Spleen (tissue), 11 donors: ENCODE data around the gene SMU1. TPM values are rescaled to one million over a fixed set of nuclear protein-coding genes. Genes with fewer than 3 reads are reported as not detected.
"Not testable (repeated sequence)": the region's sequence is repeated elsewhere in the genome, so short reads cannot be mapped to it uniquely, and the experiment has no call there.

Experiments used
- DNase-seq: peaks from one replicate; pipeline ENCODE4 v3.0.0-alpha.2; 2020
- H3K27ac ChIP-seq, 8 donors: fragments of 200-600 bp; sonication (generic) in 7 of 8; 1 replicate in 4 of 8; 2 replicates in 4 of 8; pipeline versions ENCODE4 v1.5.0 to v1.8.0; 2016 to 2021; ENCODE audit warnings: inconsistent platforms in 4 of 8, mild to moderate bottlenecking in 4 of 8, moderate library complexity in 1 of 8
- H3K27me3 ChIP-seq, 7 donors: fragments of 200-600 bp; sonication (generic) in 6 of 7; replicated peaks in 1 of 7; 1 replicate in 4 of 7; 2 replicates in 3 of 7; pipeline versions ENCODE4 v1.5.0 to v1.8.0; 2016 to 2021; ENCODE audit warnings: inconsistent platforms in 3 of 7, mild to moderate bottlenecking in 1 of 7
- H3K36me3 ChIP-seq, 6 donors: fragments of 200-600 bp; sonication (generic) in 5 of 6; 1 replicate in 4 of 6; 2 replicates in 2 of 6; pipeline versions ENCODE4 v1.5.0 to v1.8.0; 2016 to 2021; ENCODE audit warnings: inconsistent platforms in 2 of 6
- H3K4me1 ChIP-seq, 6 donors: fragments of 200-600 bp; sonication (generic) in 5 of 6; 1 replicate in 3 of 6; 2 replicates in 3 of 6; pipeline versions ENCODE4 v1.5.0 to v1.8.0; 2016 to 2021; ENCODE audit warnings: inconsistent platforms in 3 of 6
- H3K4me3 ChIP-seq, 8 donors: fragments of 200-600 bp; sonication (generic) in 7 of 8; 1 replicate in 4 of 8; 2 replicates in 4 of 8; pipeline versions ENCODE4 v1.5.0 to v1.8.0; 2016 to 2021; ENCODE audit warnings: inconsistent platforms in 4 of 8, mild to moderate bottlenecking in 4 of 8, moderate library complexity in 2 of 8
- H3K9me3 ChIP-seq, 8 donors: fragments of 200-600 bp; sonication (generic) in 7 of 8; 1 replicate in 4 of 8; 2 replicates in 4 of 8; pipeline versions ENCODE4 v1.5.0 to v1.8.0; 2016 to 2021; ENCODE audit warnings: inconsistent platforms in 4 of 8
- POLR2A ChIP-seq, 3 donors: fragments of 450-650 bp; IDR thresholded peaks; one replicate each; pipeline ENCODE4 v1.5.1; 2017; ENCODE audit warnings: antibody characterized with exemption in 3 of 3, mild to moderate bottlenecking in 1 of 3
- POLR2AphosphoS5 ChIP-seq, 3 donors: sonication (generic); formaldehyde crosslinking; IDR thresholded peaks; one replicate each; pipeline ENCODE4 v1.5.1; 2017; ENCODE audit warnings: antibody characterized with exemption in 3 of 3
- WGBS, 5 donors: extraction: QIAGEN DNeasy Blood & Tissue Kit in 3 of 5; methylation state at CpG; one replicate each; pipeline versions ENCODE4 v1.1.5 to v1.1.7; 2013 to 2018; 5-methylcytosine and 5-hydroxymethylcytosine counted together
- intact Hi-C: fragments of 100-400 bp; cut with DNase I; formaldehyde crosslinking; loops from one replicate; pipeline ENCODE4 v1.15.0; 2023; ENCODE audit warnings: low total_unique reads
- polyA plus RNA-seq, 3 donors: library from polyadenylated mRNA; stranded (reverse); fragments of 200-250 nt; gene quantifications; one replicate each; pipeline ENCODE4 v1.2.1, GENCODE V29; 2013
- total RNA-seq, 7 donors: library from RNA; depleted of rRNA in 3 of 7; stranded (reverse); fragments of >200 nt in 3 of 7; fragmentation: NEBNext Ultra II Directional in 4 of 7; extraction: Animal tissue kit (Norgen Biotek cat#: 25700) in 4 of 7; gene quantifications; one replicate each; pipeline versions ENCODE4 v1.1.0 to v1.2.1, GENCODE V29; 2016 to 2021
- TF ChIP-seq, protein P1 (sequence below), 11 experiments: fragments of 200-600 bp in 7 of 11; fragments of 450-650 bp in 4 of 11; sonication (generic) in 4 of 11; IDR thresholded peaks in 8 of 11; conservative IDR thresholded peaks in 3 of 11; 1 replicate in 7 of 11; 2 replicates in 4 of 11; pipeline versions ENCODE4 v1.4.0 to v1.8.0; 2016 to 2021; ENCODE audit warnings: antibody characterized with exemption in 11 of 11, inconsistent platforms in 4 of 11, mild to moderate bottlenecking in 1 of 11
- donor health status: healthy with polysubstance abuse.
- donor health status: DM: no; HTN: no; CAD: no; lungs with moderate emphysema.
- donor health status: DM: no; HTN: no; CAD: no.
- donor health status: Bipolar disorder and iron deficiency.
- donor health status: healthy.
- donor health status: DM: no; HTN: no; CAD: no.
- donor health status: DM: yes; HTN: yes; CAD: no.

SMU1 gene
- total and polyA plus RNA-seq, 10 donors, result 7.2 to 23.3 (median 18.8) TPM

DNA sequence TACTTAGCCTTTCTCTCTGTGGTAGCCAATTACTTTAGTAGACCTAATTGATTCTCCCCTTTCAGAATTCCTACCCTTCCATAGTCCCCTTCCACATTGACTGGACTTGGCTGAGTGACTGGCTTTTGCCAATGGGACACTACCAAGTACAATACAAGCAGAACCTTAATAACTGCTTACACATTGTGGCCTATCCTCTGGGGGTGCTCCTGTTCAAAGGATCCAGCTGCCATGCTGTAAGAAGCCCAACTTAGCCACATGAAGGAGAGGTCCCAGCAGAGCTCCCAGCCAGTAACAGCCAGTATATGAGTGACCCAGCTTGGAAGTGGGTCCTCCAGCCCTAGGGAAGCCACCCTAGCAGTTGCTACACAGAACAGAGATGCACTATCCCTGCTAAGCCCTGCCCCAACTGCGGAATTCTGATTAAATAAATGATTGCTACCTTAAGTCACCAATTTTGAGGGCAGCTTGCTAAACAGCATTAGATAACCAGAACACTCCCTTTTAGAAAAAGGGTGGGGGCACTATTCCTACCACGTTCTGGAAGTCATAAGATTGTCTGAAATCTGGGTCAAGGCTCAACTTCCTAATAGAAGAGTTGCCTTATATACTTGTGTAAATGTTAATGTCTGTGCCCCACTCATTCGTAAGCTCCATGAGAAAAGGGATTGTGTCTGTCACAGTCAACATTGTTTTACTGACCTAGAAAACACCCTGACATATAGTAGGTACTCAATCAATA is 64.0 kb downstream of the SMU1 start:
- Histone ChIP-seq H3K4me3 (no peak overlapping the region), H3K27ac (no peak overlapping the region), H3K9me3 (no peaks in the 10 kb centered on the region), H3K4me1 (no peaks in the 10 kb centered on the region), H3K27me3 (no peaks in the 10 kb centered on the region), H3K36me3 (no peaks in the 10 kb centered on the region)
- intact Hi-C loops, result no loop called here
- no peak for TF ChIP-seq POLR2AphosphoS5 (IDR thresholded peaks at IDR 0.05)
- TF ChIP-seq, protein P1, sequence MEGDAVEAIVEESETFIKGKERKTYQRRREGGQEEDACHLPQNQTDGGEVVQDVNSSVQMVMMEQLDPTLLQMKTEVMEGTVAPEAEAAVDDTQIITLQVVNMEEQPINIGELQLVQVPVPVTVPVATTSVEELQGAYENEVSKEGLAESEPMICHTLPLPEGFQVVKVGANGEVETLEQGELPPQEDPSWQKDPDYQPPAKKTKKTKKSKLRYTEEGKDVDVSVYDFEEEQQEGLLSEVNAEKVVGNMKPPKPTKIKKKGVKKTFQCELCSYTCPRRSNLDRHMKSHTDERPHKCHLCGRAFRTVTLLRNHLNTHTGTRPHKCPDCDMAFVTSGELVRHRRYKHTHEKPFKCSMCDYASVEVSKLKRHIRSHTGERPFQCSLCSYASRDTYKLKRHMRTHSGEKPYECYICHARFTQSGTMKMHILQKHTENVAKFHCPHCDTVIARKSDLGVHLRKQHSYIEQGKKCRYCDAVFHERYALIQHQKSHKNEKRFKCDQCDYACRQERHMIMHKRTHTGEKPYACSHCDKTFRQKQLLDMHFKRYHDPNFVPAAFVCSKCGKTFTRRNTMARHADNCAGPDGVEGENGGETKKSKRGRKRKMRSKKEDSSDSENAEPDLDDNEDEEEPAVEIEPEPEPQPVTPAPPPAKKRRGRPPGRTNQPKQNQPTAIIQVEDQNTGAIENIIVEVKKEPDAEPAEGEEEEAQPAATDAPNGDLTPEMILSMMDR (IDR thresholded peaks at IDR 0.05 in 8 of 11, conservative IDR thresholded peaks at IDR 0.05 in 3 of 11), result no peak
- 71 to 88% (median 77%) methylated on average over 3 of the region's 3 CpGs for WGBS, 5 donors
- DNase-seq, result no peak

DNA sequence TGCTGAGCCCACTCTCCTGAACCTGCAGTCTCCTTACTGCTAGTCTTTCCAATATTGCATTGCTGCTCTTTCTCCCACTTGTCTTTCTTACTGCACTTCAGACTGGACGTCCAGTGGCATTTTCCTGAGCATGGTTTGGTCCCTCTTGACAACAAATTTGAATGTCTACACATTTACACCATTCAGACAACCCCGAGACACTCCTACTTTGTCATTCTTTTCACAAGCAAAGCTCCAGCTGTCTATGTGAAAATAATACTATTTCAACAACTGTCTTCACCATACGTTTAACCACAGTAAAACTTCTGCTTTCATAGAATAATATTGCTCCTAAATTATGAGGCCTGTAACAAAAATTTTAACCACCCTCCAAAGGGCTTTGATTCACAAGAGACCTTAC is 64.6 kb downstream of the SMU1 start:
- no peaks in the 10 kb centered on the region for H3K9me3 ChIP-seq

DNA sequence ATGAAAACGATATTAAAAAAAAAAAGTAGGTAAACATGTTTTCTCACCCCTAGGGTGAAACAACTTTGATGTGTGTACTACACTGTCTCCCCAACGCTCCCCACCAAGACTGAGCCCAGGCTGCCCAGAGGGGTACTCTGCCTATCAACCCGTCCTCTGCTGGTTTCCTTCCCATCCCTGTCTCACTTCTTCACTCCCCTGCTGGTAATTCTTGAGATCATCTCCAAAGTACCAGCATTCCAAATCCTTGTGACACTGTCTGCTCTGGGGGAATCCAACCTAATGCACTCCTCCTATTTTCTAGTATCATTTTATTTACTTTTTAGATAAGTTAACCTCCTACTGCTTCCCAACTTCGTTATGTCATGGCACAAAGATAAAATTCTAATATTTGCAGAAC is 68.7 kb downstream of the SMU1 start:
- H3K4me1 ChIP-seq, result peaks cover 0 to under 1% (median 0%) of the 10 kb centered on the region in 6 donors
- H3K4me3 ChIP-seq, result no peak overlapping the region
- intact Hi-C loops, result no loop called here
- H3K9me3 ChIP-seq, result no peaks in the 10 kb centered on the region
- H3K36me3 ChIP-seq, result no peaks in the 10 kb centered on the region
- WGBS, 5 donors, result 78 to 94% (median 86%) methylated on average over 4 of the region's 4 CpGs
- no peak overlapping the region for H3K27ac ChIP-seq
- no peaks in the 10 kb centered on the region for H3K27me3 ChIP-seq
- no peak for DNase-seq
- TF ChIP-seq POLR2AphosphoS5 (IDR thresholded peaks at IDR 0.05) (no peak), POLR2A (IDR thresholded peaks at IDR 0.05) (no peak)
- TF ChIP-seq, protein P1 (IDR thresholded peaks at IDR 0.05 in 8 of 11, conservative IDR thresholded peaks at IDR 0.05 in 3 of 11), result no peak

More for the DNA sequence above, 64.6 kb downstream of the SMU1 start:
- intact Hi-C loops, result no loop called here
- no peak overlapping the region for H3K4me3 ChIP-seq
- H3K27me3 ChIP-seq, result no peaks in the 10 kb centered on the region
- no peak for DNase-seq
- H3K27ac ChIP-seq, result no peak overlapping the region
- TF ChIP-seq, protein P1 (IDR thresholded peaks at IDR 0.05 in 8 of 11, conservative IDR thresholded peaks at IDR 0.05 in 3 of 11), result no peak
- TF ChIP-seq POLR2A (IDR thresholded peaks at IDR 0.05) (no peak), POLR2AphosphoS5 (IDR thresholded peaks at IDR 0.05) (no peak)
- H3K36me3 ChIP-seq, result no peaks in the 10 kb centered on the region
- 46 to 80% (median 60%) methylated on average over 3 of the region's 3 CpGs for WGBS, 5 donors
- H3K4me1 ChIP-seq, result no peaks in the 10 kb centered on the region

DNA sequence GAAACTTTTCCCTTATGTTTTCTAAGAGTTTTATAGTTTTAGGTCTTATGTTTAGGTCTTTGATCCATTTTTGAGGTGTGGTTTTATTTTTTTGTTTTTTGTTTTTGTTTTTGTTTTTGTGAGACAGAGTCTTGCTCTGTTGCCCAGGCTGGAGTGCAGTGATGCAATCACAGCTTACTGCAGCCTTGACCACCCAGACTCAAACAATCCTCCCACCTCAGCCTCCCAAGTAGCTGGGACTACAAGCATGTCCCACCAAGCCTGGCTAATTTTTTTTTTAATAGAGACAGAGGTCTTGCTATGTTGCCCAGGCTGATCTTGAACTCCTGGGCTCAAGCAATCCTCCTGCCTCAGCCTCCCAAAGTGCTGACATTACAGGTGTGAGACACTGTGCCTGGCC is 71.1 kb downstream of the SMU1 start:
- H3K36me3 ChIP-seq, H3K4me3 ChIP-seq, H3K27me3 ChIP-seq, H3K27ac ChIP-seq, DNase-seq, H3K9me3 ChIP-seq, intact Hi-C loops: not testable (repeated sequence)
- H3K4me1 ChIP-seq, result peaks cover 4 to 19% (median 14%) of the 10 kb centered on the region in 6 donors

DNA sequence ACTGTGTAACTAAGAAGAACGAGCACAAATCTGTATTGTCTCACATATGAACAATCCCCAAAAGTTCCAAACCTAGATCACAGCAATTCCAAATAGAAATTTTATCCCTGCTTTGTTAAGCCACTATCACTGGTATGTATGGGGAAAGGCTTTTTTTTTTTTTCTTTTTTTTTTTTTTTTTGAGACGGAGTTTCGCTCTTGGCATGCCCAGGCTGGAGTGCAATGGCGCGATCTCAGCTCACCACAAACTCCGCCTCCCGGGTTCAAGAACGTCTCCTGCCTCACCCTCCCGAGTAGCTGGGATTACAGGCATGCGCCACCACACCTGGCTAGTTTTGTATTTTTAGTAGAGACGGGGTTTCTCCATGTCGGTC is 75.8 kb downstream of the SMU1 start:
- H3K27me3 ChIP-seq, intact Hi-C loops, H3K9me3 ChIP-seq, DNase-seq: not testable (repeated sequence)
- H3K36me3 ChIP-seq, result peaks cover 0 to 26% (median 16%) of the 10 kb centered on the region in 6 donors
- H3K4me1 ChIP-seq, result peaks cover 4 to 43% (median 25%) of the 10 kb centered on the region in 6 donors
- peak overlapping the region; percentile 60 to 92 (median 77) for H3K4me3 ChIP-seq
- WGBS, 5 donors, result 8 to 14% (median 10%) methylated on average over 9 to 12 of the region's 12 CpGs
- H3K27ac ChIP-seq, result peak overlapping the region; percentile 84 to 94 (median 94)
